GM23338 (cell line): ENCODE measurements around the gene PFKFB3. TPM values are rescaled to one million over a fixed set of nuclear protein-coding genes. Genes with fewer than 3 reads are reported as not detected.

Experiments
- ATAC-seq: fragments of 200-7000 bp; cut with Tn5 transposase; 3 replicates; pipeline ENCODE4 v1.9.1; 2020
- DNase-seq: peaks from one replicate; pipeline ENCODE4 v3.0.0-alpha.2; 2015; ENCODE audit warnings: low spot score
- H2AFZ ChIP-seq: fragments of 200-600 bp; sonication (generic); 2 replicates; pipeline ENCODE4 v1.8.0; 2016; ENCODE audit warnings: antibody characterized with exemption, mild to moderate bottlenecking, moderate library complexity
- H3F3A ChIP-seq: fragments of 200-600 bp; sonication (generic); replicated peaks from 2 replicates; pipeline ENCODE4 v1.8.0; 2017; ENCODE audit warnings: antibody characterized with exemption, mixed run types, low read depth
- H3K27ac ChIP-seq: fragments of 200-600 bp; sonication (generic); 2 replicates; pipeline ENCODE4 v1.6.1; 2016; ENCODE audit warnings: low read depth
- H3K27me3 ChIP-seq: fragments of 200-600 bp; sonication (generic); 2 replicates; pipeline ENCODE4 v1.8.0; 2016; ENCODE audit warnings: mild to moderate bottlenecking, mixed run types, moderate library complexity; ENCODE audit not compliant: insufficient read depth
- H3K36me3 ChIP-seq: fragments of 200-600 bp; sonication (generic); 2 replicates; pipeline ENCODE4 v1.8.0; 2016; ENCODE audit warnings: mild to moderate bottlenecking; ENCODE audit not compliant: insufficient read depth
- H3K4me1 ChIP-seq: fragments of 200-600 bp; sonication (generic); 2 replicates; pipeline ENCODE4 v1.8.0; 2016; ENCODE audit warnings: mild to moderate bottlenecking, moderate library complexity; ENCODE audit not compliant: insufficient read depth
- H3K4me2 ChIP-seq: fragments of 200-600 bp; sonication (generic); 2 replicates; pipeline ENCODE4 v1.7.1; 2017; ENCODE audit warnings: mixed run types
- H3K4me3 ChIP-seq: fragments of 200-600 bp; sonication (generic); 2 replicates; pipeline ENCODE4 v1.6.1; 2016; ENCODE audit warnings: mixed run types
- H3K79me2 ChIP-seq: fragments of 200-600 bp; sonication (generic); replicated peaks from 2 replicates; pipeline ENCODE4 v1.8.0; 2017; ENCODE audit warnings: mild to moderate bottlenecking; ENCODE audit not compliant: insufficient read depth
- H3K9me2 ChIP-seq: fragments of 200-600 bp; sonication (generic); 2 replicates; pipeline ENCODE4 v1.8.0; 2017; ENCODE audit not compliant: insufficient read depth
- H4K20me1 ChIP-seq: fragments of 200-600 bp; sonication (generic); replicated peaks from 2 replicates; pipeline ENCODE4 v1.8.0; 2017; ENCODE audit warnings: mild to moderate bottlenecking; ENCODE audit not compliant: insufficient read depth
- H3K27ac Mint-ChIP-seq: 2 replicates; pipeline ENCODE4 v1.8.0; 2020; ENCODE audit warnings: inconsistent platforms, mild to moderate bottlenecking, moderate library complexity, mixed read lengths
- H3K27me3 Mint-ChIP-seq: 3 replicates; pipeline ENCODE4 v1.8.0; 2022; ENCODE audit warnings: low read depth, mild to moderate bottlenecking, moderate library complexity, mixed read lengths, inconsistent platforms; ENCODE audit not compliant: insufficient read depth, poor library complexity
- H3K36me3 Mint-ChIP-seq: 3 replicates; pipeline ENCODE4 v1.8.0; 2021; ENCODE audit warnings: low read depth, mild to moderate bottlenecking, inconsistent platforms, moderate library complexity, mixed read lengths
- H3K4me1 Mint-ChIP-seq: 3 replicates; pipeline ENCODE4 v1.8.0; 2020; ENCODE audit warnings: mild to moderate bottlenecking, inconsistent platforms, mixed read lengths
- H3K4me3 Mint-ChIP-seq: 3 replicates; pipeline ENCODE4 v1.8.0; 2021; ENCODE audit warnings: moderate library complexity, mild to moderate bottlenecking, inconsistent platforms, mixed read lengths
- H3K9me3 Mint-ChIP-seq: 3 replicates; pipeline ENCODE4 v1.8.0; 2020; ENCODE audit warnings: moderate library complexity, mild to moderate bottlenecking, inconsistent platforms, mixed read lengths
- CREB1 ChIP-seq: fragments of 250-450 bp; sonication (Bioruptor Pico); IDR thresholded peaks from 2 replicates; pipeline ENCODE4 v1.5.0; 2020; ENCODE audit warnings: low read depth, mild to moderate bottlenecking, moderate library complexity
- CTCF ChIP-seq, 2 experiments: fragments of 200-600 bp in 1 of 2; sonication (generic) in 1 of 2; conservative IDR thresholded peaks; 2 replicates each; pipeline versions ENCODE4 v1.5.1 to v1.6.1; 2016 to 2017; ENCODE audit warnings: antibody characterized with exemption in 2 of 2, low read depth in 2 of 2, mild to moderate bottlenecking in 2 of 2, moderate library complexity in 1 of 2
- EZH2 ChIP-seq: fragments of 200-600 bp; sonication (generic); IDR thresholded peaks from one replicate; pipeline ENCODE4 v1.8.0; 2017; ENCODE audit warnings: antibody characterized with exemption, mild to moderate bottlenecking, low read depth; ENCODE audit not compliant: unreplicated experiment
- EZH2phosphoT487 ChIP-seq: fragments of 200-600 bp; sonication (generic); IDR thresholded peaks from one replicate; pipeline ENCODE4 v1.8.1; 2018; ENCODE audit warnings: antibody characterized with exemption; ENCODE audit not compliant: unreplicated experiment
- NANOG ChIP-seq: IDR thresholded peaks from 2 replicates; pipeline ENCODE4 v1.6.1; 2016; ENCODE audit warnings: antibody characterized with exemption, borderline replicate concordance
- REST ChIP-seq: IDR thresholded peaks from one replicate; pipeline ENCODE4 v1.6.1; 2018; ENCODE audit warnings: antibody characterized with exemption; ENCODE audit not compliant: unreplicated experiment
- ZNF114 ChIP-seq: fragments of 250-450 bp; sonication (Bioruptor Pico); IDR thresholded peaks from 2 replicates; pipeline ENCODE4 v1.5.0; 2020; ENCODE audit warnings: mild to moderate bottlenecking, moderate library complexity
- ZNF331 ChIP-seq: fragments of 250-450 bp; sonication (Bioruptor Pico); IDR thresholded peaks from 2 replicates; pipeline ENCODE4 v1.5.0; 2020; ENCODE audit warnings: low read depth, mild to moderate bottlenecking, moderate library complexity
- polyA plus RNA-seq: library from polyadenylated mRNA; unstranded; fragments of >200 nt; fragmentation: Nextera tagmentation; extraction: Ambion mirVana; gene quantifications from 2 replicates; pipeline ENCODE4 v1.2.1, GENCODE V29; 2016
- total RNA-seq: library from RNA; depleted of rRNA; stranded (reverse); fragments of >200 nt; shearing (Covaris generic); gene quantifications from 2 replicates; pipeline ENCODE4 v1.2.3, GENCODE V29; 2014
- TF ChIP-seq, protein P1 (sequence below): fragments of 250-450 bp; sonication (Bioruptor Pico); IDR thresholded peaks from 2 replicates; pipeline ENCODE4 v1.5.0; 2020; ENCODE audit warnings: mild to moderate bottlenecking, moderate library complexity

Gene PFKFB3
- total and polyA plus RNA-seq, 2 experiments from 2014 or later, result 9.5 to 26.8 TPM

- no peak for TF ChIP-seq CTCF (conservative IDR thresholded peaks at IDR 0.05; ENCODE audit: low read depth in 2 of 2)
These were observed 51.5 kb downstream of the PFKFB3 start (continued) for GRCh38 chr10:6254201-6254600.

DNA sequence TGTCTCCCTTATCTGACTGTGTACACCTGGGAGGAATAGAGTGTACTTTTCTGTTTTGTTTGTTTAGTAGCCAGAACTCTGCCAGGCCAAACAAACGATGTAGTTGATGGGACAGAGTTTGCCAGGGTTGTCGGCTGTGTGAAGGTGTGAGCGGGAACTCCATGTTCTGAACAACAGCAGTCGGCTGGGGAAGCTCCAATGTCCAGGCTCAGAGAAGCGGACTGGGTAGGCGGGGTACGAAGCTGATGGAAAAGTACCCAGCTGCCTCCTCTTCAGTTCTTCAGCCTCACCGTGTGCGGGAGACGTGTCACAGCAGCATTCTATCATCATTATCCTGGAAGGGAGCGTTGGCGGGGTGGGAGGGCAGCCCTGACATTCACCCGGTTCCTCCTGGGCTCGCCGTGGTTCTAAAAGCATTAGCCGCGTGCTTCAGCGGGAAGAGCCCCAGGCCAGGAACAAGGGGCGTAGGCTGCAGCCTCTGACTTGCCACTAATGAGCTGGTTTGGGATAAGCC, 52.9 kb downstream of the PFKFB3 start:
- H3K4me3 Mint-ChIP-seq, result no peak overlapping the region
- H3K9me3 Mint-ChIP-seq, result peaks cover 13% of the 10 kb centered on the region
- no peaks in the 10 kb centered on the region for H3K4me1 Mint-ChIP-seq
- Histone ChIP-seq H2AFZ (no peak overlapping the region), H3K36me3 (no peaks in the 10 kb centered on the region), H3F3A (no peaks in the 10 kb centered on the region), H4K20me1 (no peaks in the 10 kb centered on the region), H3K4me1 (no peaks in the 10 kb centered on the region), H3K9me2 (no peaks in the 10 kb centered on the region), H3K79me2 (no peaks in the 10 kb centered on the region), H3K27ac (no peak overlapping the region), H3K4me3 (no peak overlapping the region), H3K27me3 (no peaks in the 10 kb centered on the region), H3K4me2 (no peak overlapping the region)
- ATAC-seq, result no peak
- H3K27me3 Mint-ChIP-seq, result no peaks in the 10 kb centered on the region
- TF ChIP-seq ZNF331 (CRISPR knock-in tag), result no peak
- TF ChIP-seq CTCF (conservative IDR thresholded peaks at IDR 0.05; ENCODE audit: low read depth in 2 of 2), result no peak
- TF ChIP-seq, protein P1, sequence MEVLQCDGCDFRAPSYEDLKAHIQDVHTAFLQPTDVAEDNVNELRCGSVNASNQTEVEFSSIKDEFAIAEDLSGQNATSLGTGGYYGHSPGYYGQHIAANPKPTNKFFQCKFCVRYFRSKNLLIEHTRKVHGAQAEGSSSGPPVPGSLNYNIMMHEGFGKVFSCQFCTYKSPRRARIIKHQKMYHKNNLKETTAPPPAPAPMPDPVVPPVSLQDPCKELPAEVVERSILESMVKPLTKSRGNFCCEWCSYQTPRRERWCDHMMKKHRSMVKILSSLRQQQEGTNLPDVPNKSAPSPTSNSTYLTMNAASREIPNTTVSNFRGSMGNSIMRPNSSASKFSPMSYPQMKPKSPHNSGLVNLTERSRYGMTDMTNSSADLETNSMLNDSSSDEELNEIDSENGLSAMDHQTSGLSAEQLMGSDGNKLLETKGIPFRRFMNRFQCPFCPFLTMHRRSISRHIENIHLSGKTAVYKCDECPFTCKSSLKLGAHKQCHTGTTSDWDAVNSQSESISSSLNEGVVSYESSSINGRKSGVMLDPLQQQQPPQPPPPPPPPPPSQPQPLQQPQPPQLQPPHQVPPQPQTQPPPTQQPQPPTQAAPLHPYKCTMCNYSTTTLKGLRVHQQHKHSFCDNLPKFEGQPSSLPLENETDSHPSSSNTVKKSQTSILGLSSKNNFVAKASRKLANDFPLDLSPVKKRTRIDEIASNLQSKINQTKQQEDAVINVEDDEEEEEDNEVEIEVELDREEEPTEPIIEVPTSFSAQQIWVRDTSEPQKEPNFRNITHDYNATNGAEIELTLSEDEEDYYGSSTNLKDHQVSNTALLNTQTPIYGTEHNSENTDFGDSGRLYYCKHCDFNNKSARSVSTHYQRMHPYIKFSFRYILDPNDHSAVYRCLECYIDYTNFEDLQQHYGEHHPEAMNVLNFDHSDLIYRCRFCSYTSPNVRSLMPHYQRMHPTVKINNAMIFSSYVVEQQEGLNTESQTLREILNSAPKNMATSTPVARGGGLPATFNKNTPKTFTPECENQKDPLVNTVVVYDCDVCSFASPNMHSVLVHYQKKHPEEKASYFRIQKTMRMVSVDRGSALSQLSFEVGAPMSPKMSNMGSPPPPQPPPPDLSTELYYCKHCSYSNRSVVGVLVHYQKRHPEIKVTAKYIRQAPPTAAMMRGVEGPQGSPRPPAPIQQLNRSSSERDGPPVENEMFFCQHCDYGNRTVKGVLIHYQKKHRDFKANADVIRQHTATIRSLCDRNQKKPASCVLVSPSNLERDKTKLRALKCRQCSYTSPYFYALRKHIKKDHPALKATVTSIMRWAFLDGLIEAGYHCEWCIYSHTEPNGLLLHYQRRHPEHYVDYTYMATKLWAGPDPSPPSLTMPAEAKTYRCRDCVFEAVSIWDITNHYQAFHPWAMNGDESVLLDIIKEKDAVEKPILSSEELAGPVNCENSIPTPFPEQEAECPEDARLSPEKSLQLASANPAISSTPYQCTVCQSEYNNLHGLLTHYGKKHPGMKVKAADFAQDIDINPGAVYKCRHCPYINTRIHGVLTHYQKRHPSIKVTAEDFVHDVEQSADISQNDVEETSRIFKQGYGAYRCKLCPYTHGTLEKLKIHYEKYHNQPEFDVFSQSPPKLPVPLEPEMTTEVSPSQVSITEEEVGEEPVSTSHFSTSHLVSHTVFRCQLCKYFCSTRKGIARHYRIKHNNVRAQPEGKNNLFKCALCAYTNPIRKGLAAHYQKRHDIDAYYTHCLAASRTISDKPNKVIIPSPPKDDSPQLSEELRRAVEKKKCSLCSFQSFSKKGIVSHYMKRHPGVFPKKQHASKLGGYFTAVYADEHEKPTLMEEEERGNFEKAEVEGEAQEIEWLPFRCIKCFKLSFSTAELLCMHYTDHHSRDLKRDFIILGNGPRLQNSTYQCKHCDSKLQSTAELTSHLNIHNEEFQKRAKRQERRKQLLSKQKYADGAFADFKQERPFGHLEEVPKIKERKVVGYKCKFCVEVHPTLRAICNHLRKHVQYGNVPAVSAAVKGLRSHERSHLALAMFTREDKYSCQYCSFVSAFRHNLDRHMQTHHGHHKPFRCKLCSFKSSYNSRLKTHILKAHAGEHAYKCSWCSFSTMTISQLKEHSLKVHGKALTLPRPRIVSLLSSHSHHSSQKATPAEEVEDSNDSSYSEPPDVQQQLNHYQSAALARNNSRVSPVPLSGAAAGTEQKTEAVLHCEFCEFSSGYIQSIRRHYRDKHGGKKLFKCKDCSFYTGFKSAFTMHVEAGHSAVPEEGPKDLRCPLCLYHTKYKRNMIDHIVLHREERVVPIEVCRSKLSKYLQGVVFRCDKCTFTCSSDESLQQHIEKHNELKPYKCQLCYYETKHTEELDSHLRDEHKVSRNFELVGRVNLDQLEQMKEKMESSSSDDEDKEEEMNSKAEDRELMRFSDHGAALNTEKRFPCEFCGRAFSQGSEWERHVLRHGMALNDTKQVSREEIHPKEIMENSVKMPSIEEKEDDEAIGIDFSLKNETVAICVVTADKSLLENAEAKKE (CRISPR knock-in tag), result no peak
- no peak for TF ChIP-seq EZH2
- TF ChIP-seq EZH2phosphoT487, result no peak
- TF ChIP-seq CREB1, result no peak
- no peak for TF ChIP-seq NANOG
- TF ChIP-seq ZNF114 (CRISPR knock-in tag), result no peak
- TF ChIP-seq REST, result no peak
- H3K36me3 Mint-ChIP-seq, result peaks cover 2% of the 10 kb centered on the region; the same call in 1 of the 3 replicates
- DNase-seq, result no peak
- H3K27ac Mint-ChIP-seq, result no peak overlapping the region
